HepG2 (cell line): ENCODE measurements around the gene THADA. TPM values are rescaled to one million over a fixed set of nuclear protein-coding genes. Genes with fewer than 3 reads are reported as not detected.
A peak's percentile ranks its signal among the peaks of the same experiment; 100 is the strongest.

Experiments used
- HMG20A ChIP-seq: IDR thresholded peaks from 2 replicates; pipeline ENCODE4 v1.6.1; 2016; ENCODE audit warnings: borderline replicate concordance
- PCBP1 ChIP-seq: fragments of 200-400 bp; formaldehyde crosslinking; IDR thresholded peaks from 2 replicates; pipeline ENCODE4 v1.6.1; 2017; ENCODE audit warnings: mild to moderate bottlenecking, low read depth, low read length, borderline replicate concordance
- PHF21A ChIP-seq: sonication (generic); formaldehyde crosslinking; IDR thresholded peaks from 2 replicates; pipeline ENCODE4 v1.5.0; 2020; ENCODE audit warnings: mild to moderate bottlenecking, missing genetic modification reagents
- ZNF33B ChIP-seq: sonication (generic); formaldehyde crosslinking; IDR thresholded peaks from 2 replicates; pipeline ENCODE4 v1.5.1; 2020; ENCODE audit warnings: mild to moderate bottlenecking, missing genetic modification reagents
- ZNF703 ChIP-seq: sonication (generic); formaldehyde crosslinking; IDR thresholded peaks from 2 replicates; pipeline ENCODE4 v1.5.1; 2020; ENCODE audit warnings: missing genetic modification reagents, mild to moderate bottlenecking, moderate library complexity, borderline replicate concordance
- polyA plus RNA-seq, 8 experiments: library from polyadenylated mRNA; depleted of rRNA in 3 of 8; stranded (reverse) in 7 of 8; unstranded in 1 of 8; fragments of >200 nt; fragmentation: Illumina TruSeq in 4 of 8; extraction: Trizol in 4 of 8; gene quantifications; 2 replicates each; pipeline versions ENCODE4 v1.2.1 to v1.2.3, GENCODE V29; 2011 to 2016; ENCODE audit warnings: low read depth in 4 of 8, missing spikeins in 1 of 8, mixed read lengths in 1 of 8; ENCODE audit not compliant: insufficient read depth in 1 of 8
- total RNA-seq, 5 experiments: library from RNA; depleted of rRNA; stranded (reverse); fragments of >200 nt; fragmentation: Illumina TruSeq; extraction: Trizol; gene quantifications; 2 replicates each; pipeline ENCODE4 v1.2.3, GENCODE V29; 2016; ENCODE audit warnings: low read depth in 1 of 5
- TF ChIP-seq, protein P1 (sequence below): sonication (generic); formaldehyde crosslinking; IDR thresholded peaks from 2 replicates; pipeline ENCODE4 v1.9.0; 2021; ENCODE audit warnings: missing genetic modification reagents, borderline replicate concordance
- TF ChIP-seq, protein P2 (sequence below): sonication (generic); formaldehyde crosslinking; IDR thresholded peaks from 2 replicates; pipeline ENCODE4 v1.4.0; 2020; ENCODE audit warnings: missing genetic modification reagents
- TF ChIP-seq, protein P3 (sequence below): sonication (generic); formaldehyde crosslinking; IDR thresholded peaks from 2 replicates; pipeline ENCODE4 v1.4.0; 2020; ENCODE audit warnings: missing genetic modification reagents, mild to moderate bottlenecking, borderline replicate concordance
- TF ChIP-seq, protein P4 (sequence below): sonication (generic); formaldehyde crosslinking; IDR thresholded peaks from 2 replicates; pipeline ENCODE4 v1.5.1; 2020; ENCODE audit warnings: missing genetic modification reagents, mild to moderate bottlenecking, borderline replicate concordance
- TF ChIP-seq, protein P5 (sequence below): conservative IDR thresholded peaks from 2 replicates; pipeline ENCODE4 v1.6.1; 2018; ENCODE audit warnings: missing genetic modification reagents

The THADA gene
- total and polyA plus RNA-seq, 2 of the 13 experiments (the other 11 are each of a cell fraction or from before 2014, with no cell fraction given), result 12.7 to 21.7 TPM

DNA sequence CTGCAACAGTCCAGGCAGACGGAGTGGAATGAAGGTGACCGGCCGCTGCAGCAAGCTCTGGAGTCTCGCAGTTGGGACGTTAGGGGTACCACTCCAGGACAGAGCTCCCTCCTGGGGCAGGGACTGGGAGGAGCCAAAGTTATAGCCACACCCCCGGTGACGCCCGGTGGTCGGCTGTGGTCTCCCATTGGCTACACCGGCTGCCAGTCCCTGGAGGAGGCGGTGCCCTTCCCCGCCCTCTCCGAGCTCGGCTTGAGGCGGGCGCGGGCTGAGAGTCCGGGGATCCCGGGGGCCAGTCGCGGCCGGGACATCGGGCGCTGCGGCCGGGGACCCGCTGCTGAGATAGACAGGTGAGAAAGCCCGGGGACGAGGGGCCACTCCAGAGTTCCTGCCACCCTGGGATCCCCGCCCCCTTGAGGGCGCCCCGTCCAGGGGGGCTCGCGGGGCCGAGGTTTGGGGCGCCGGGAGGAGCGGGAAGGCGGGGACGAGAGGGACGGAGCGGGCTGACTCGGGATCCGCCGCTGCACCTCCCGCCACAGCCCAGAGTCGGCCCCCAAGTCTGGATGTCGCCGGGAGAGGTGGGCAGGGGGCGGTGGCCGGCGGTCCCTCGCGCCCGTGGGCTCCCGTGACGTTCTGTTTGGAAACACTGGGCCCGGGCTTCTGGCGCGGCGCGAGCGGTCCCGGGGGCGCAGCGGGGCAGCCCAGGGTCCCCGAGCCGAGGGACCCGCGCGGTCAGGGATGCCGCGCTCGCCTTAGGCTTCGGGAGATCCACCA is 41.4 kb upstream of the THADA start, which contains the start of gene PLEKHH2 (continued):
- TF ChIP-seq, protein P1, sequence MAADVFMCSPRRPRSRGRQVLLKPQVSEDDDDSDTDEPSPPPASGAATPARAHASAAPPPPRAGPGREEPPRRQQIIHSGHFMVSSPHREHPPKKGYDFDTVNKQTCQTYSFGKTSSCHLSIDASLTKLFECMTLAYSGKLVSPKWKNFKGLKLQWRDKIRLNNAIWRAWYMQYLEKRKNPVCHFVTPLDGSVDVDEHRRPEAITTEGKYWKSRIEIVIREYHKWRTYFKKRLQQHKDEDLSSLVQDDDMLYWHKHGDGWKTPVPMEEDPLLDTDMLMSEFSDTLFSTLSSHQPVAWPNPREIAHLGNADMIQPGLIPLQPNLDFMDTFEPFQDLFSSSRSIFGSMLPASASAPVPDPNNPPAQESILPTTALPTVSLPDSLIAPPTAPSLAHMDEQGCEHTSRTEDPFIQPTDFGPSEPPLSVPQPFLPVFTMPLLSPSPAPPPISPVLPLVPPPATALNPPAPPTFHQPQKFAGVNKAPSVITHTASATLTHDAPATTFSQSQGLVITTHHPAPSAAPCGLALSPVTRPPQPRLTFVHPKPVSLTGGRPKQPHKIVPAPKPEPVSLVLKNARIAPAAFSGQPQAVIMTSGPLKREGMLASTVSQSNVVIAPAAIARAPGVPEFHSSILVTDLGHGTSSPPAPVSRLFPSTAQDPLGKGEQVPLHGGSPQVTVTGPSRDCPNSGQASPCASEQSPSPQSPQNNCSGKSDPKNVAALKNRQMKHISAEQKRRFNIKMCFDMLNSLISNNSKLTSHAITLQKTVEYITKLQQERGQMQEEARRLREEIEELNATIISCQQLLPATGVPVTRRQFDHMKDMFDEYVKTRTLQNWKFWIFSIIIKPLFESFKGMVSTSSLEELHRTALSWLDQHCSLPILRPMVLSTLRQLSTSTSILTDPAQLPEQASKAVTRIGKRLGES (CRISPR knock-in tag), result no peak
- TF ChIP-seq, protein P2, sequence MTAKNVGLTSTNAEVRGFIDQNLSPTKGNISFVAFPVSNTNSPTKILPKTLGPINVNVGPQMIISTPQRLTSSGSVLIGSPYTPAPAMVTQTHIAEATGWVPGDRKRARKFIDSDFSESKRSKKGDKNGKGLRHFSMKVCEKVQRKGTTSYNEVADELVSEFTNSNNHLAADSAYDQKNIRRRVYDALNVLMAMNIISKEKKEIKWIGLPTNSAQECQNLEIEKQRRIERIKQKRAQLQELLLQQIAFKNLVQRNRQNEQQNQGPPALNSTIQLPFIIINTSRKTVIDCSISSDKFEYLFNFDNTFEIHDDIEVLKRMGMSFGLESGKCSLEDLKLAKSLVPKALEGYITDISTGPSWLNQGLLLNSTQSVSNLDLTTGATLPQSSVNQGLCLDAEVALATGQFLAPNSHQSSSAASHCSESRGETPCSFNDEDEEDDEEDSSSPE (CRISPR knock-in tag), result 0 out of 2 replicates have a peak, but pooled peaks have one; percentile 1
- TF ChIP-seq PHF21A (CRISPR knock-in tag) (no peak), HMG20A (0 out of 2 replicates have a peak, but pooled peaks have one; percentile 2), PCBP1 (no peak), ZNF703 (CRISPR knock-in tag) (no peak), ZNF33B (CRISPR knock-in tag) (no peak)
- TF ChIP-seq, protein P3, sequence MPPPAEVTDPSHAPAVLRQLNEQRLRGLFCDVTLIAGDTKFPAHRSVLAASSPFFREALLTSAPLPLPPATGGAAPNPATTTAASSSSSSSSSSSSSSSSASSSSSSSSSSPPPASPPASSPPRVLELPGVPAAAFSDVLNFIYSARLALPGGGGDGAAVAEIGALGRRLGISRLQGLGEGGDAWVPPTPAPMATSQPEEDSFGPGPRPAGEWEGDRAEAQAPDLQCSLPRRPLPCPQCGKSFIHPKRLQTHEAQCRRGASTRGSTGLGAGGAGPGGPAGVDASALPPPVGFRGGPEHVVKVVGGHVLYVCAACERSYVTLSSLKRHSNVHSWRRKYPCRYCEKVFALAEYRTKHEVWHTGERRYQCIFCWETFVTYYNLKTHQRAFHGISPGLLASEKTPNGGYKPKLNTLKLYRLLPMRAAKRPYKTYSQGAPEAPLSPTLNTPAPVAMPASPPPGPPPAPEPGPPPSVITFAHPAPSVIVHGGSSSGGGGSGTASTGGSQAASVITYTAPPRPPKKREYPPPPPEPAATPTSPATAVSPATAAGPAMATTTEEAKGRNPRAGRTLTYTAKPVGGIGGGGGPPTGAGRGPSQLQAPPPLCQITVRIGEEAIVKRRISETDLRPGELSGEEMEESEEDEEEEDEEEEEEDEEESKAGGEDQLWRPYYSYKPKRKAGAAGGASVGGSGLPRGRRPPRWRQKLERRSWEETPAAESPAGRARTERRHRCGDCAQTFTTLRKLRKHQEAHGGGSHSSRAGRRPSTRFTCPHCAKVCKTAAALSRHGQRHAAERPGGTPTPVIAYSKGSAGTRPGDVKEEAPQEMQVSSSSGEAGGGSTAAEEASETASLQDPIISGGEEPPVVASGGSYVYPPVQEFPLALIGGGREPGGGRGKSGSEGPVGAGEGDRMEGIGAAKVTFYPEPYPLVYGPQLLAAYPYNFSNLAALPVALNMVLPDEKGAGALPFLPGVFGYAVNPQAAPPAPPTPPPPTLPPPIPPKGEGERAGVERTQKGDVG (CRISPR knock-in tag), result no peak
- TF ChIP-seq, protein P4, sequence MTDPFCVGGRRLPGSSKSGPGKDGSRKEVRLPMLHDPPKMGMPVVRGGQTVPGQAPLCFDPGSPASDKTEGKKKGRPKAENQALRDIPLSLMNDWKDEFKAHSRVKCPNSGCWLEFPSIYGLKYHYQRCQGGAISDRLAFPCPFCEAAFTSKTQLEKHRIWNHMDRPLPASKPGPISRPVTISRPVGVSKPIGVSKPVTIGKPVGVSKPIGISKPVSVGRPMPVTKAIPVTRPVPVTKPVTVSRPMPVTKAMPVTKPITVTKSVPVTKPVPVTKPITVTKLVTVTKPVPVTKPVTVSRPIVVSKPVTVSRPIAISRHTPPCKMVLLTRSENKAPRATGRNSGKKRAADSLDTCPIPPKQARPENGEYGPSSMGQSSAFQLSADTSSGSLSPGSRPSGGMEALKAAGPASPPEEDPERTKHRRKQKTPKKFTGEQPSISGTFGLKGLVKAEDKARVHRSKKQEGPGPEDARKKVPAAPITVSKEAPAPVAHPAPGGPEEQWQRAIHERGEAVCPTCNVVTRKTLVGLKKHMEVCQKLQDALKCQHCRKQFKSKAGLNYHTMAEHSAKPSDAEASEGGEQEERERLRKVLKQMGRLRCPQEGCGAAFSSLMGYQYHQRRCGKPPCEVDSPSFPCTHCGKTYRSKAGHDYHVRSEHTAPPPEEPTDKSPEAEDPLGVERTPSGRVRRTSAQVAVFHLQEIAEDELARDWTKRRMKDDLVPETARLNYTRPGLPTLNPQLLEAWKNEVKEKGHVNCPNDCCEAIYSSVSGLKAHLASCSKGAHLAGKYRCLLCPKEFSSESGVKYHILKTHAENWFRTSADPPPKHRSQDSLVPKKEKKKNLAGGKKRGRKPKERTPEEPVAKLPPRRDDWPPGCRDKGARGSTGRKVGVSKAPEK, result 0 out of 2 replicates have a peak, but pooled peaks have one; percentile 20
- TF ChIP-seq, protein P5, sequence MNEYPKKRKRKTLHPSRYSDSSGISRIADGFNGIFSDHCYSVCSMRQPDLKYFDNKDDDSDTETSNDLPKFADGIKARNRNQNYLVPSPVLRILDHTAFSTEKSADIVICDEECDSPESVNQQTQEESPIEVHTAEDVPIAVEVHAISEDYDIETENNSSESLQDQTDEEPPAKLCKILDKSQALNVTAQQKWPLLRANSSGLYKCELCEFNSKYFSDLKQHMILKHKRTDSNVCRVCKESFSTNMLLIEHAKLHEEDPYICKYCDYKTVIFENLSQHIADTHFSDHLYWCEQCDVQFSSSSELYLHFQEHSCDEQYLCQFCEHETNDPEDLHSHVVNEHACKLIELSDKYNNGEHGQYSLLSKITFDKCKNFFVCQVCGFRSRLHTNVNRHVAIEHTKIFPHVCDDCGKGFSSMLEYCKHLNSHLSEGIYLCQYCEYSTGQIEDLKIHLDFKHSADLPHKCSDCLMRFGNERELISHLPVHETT (CRISPR knock-in tag), result no peak
